ENCODE data around the gene IPMK.

IPMK gene

GRCh38 chr10:58268946-58269781 lies 1.5 kb upstream of the IPMK start, which contains the start of gene CISD1:
CISD1 (plus strand) TSS chr10:58269162; CDS start chr10:58269274, 112 bp downstream.
- peak within 1 kb of the TSS; percentile 70 for H3K9ac ChIP-seq (ENCODE audit: low read depth, low read length)
- H3K9me3 ChIP-seq (ENCODE audit: insufficient read depth, low read length, severe bottlenecking) = no peaks in the 10 kb centered on the region
- H3K4me1 ChIP-seq (ENCODE audit: insufficient read depth, low read length) = peaks cover 44% of the 10 kb centered on the region
- TF ChIP-seq CTCF (IDR thresholded peaks at IDR 0.05; ENCODE audit: borderline replicate concordance, extremely low read depth, low read length, poor library complexity, severe bottlenecking) (no peak), EZH2 (IDR thresholded peaks at IDR 0.05; ENCODE audit: borderline replicate concordance, low read depth, low read length, severe bottlenecking) (no peak)
- ATAC-seq (ENCODE audit: insufficient read depth, low read depth) (peak; percentile 76), DNase-seq (peak; percentile 96)
- H3K36me3 ChIP-seq (ENCODE audit: insufficient read depth, low read length) = no peaks in the 10 kb centered on the region; the same call in 1 of the 2 replicates
- H3K27me3 ChIP-seq (ENCODE audit: insufficient read depth, low read length, poor library complexity) = no peaks in the 10 kb centered on the region
- H2AFZ ChIP-seq (ENCODE audit: low read depth, low read length) = peak within 1 kb of the TSS; percentile 96
- peak within 1 kb of the TSS; percentile 83 for H3K27ac ChIP-seq (ENCODE audit: low read length)
- peaks cover 13% of the 10 kb centered on the region; the same call in 1 of the 2 replicates for H4K20me1 ChIP-seq (ENCODE audit: insufficient read depth, low read length)
- peak within 1 kb of the TSS; percentile 82 for H3K4me2 ChIP-seq (ENCODE audit: insufficient read depth, low read length)
- H3K79me2 ChIP-seq (ENCODE audit: insufficient read depth, low read length) = peaks cover 81% of the 10 kb centered on the region
- H3K4me3 ChIP-seq (ENCODE audit: low read depth in 1 of 2, low read length in 2 of 2) = peak within 1 kb of the TSS; percentile 51 to 83

- peak overlapping the region; percentile 51 to 83 for H3K4me3 ChIP-seq (ENCODE audit: low read depth in 1 of 2, low read length in 2 of 2)
- peak; percentile 4 for ATAC-seq (ENCODE audit: insufficient read depth, low read depth)
- no peaks in the 10 kb centered on the region for H3K9me3 ChIP-seq (ENCODE audit: insufficient read depth, low read length, severe bottlenecking)
- peaks cover 83% of the 10 kb centered on the region for H3K79me2 ChIP-seq (ENCODE audit: insufficient read depth, low read length)
- peak overlapping the region; percentile 70 for H3K9ac ChIP-seq (ENCODE audit: low read depth, low read length)
- no peak for DNase-seq
- H3K4me2 ChIP-seq (ENCODE audit: insufficient read depth, low read length) = peak overlapping the region; percentile 82
- peak overlapping the region; percentile 83 for H3K27ac ChIP-seq (ENCODE audit: low read length)
- TF ChIP-seq EZH2 (IDR thresholded peaks at IDR 0.05; ENCODE audit: borderline replicate concordance, low read depth, low read length, severe bottlenecking) (no peak), CTCF (IDR thresholded peaks at IDR 0.05; ENCODE audit: borderline replicate concordance, extremely low read depth, low read length, poor library complexity, severe bottlenecking) (no peak)
- H2AFZ ChIP-seq (ENCODE audit: low read depth, low read length) = peak overlapping the region; percentile 96
- H3K27me3 ChIP-seq (ENCODE audit: insufficient read depth, low read length, poor library complexity) = no peaks in the 10 kb centered on the region
- no peaks in the 10 kb centered on the region; the same call in 1 of the 2 replicates for H3K36me3 ChIP-seq (ENCODE audit: insufficient read depth, low read length)
- peaks cover 50% of the 10 kb centered on the region for H3K4me1 ChIP-seq (ENCODE audit: insufficient read depth, low read length)
- peaks cover 13% of the 10 kb centered on the region; the same call in 1 of the 2 replicates for H4K20me1 ChIP-seq (ENCODE audit: insufficient read depth, low read length)
Observed at GRCh38 chr10:58268454-58268945, 806 bp upstream of the IPMK start.

GRCh38 chr10:58266826-58267712 lies 625 bp downstream of the IPMK start:
- no peaks in the 10 kb centered on the region for H3K27me3 ChIP-seq (ENCODE audit: insufficient read depth, low read length, poor library complexity)
- TF ChIP-seq CTCF (IDR thresholded peaks at IDR 0.05; ENCODE audit: borderline replicate concordance, extremely low read depth, low read length, poor library complexity, severe bottlenecking) (no peak), EZH2 (IDR thresholded peaks at IDR 0.05; ENCODE audit: borderline replicate concordance, low read depth, low read length, severe bottlenecking) (no peak)
- peak overlapping the region; percentile 70 for H3K9ac ChIP-seq (ENCODE audit: low read depth, low read length)
- H3K36me3 ChIP-seq (ENCODE audit: insufficient read depth, low read length) = no peaks in the 10 kb centered on the region; the same call in 1 of the 2 replicates
- peak overlapping the region; percentile 81 for H3K27ac ChIP-seq (ENCODE audit: low read length)
- H3K79me2 ChIP-seq (ENCODE audit: insufficient read depth, low read length) = peaks cover 84% of the 10 kb centered on the region
- H3K4me2 ChIP-seq (ENCODE audit: insufficient read depth, low read length) = peak overlapping the region; percentile 82
- H2AFZ ChIP-seq (ENCODE audit: low read depth, low read length) = peak overlapping the region; percentile 68
- ATAC-seq (ENCODE audit: insufficient read depth, low read depth) = peak; percentile 25
- peak; percentile 64 for DNase-seq
- H3K4me1 ChIP-seq (ENCODE audit: insufficient read depth, low read length) = peaks cover 51% of the 10 kb centered on the region
- H3K9me3 ChIP-seq (ENCODE audit: insufficient read depth, low read length, severe bottlenecking) = no peaks in the 10 kb centered on the region
- peaks cover 14% of the 10 kb centered on the region; the same call in 1 of the 2 replicates for H4K20me1 ChIP-seq (ENCODE audit: insufficient read depth, low read length)
- peak overlapping the region; percentile 51 to 83 for H3K4me3 ChIP-seq (ENCODE audit: low read depth in 1 of 2, low read length in 2 of 2)

Measured in DND-41 (cell line).